GM19463 (cell line): ENCODE data around the gene RRAS2.
"Not testable (repeated sequence)": the region's sequence is repeated elsewhere in the genome, so short reads cannot be mapped to it uniquely, and the experiment has no call there.

Experiments
- ATAC-seq: cut with Tn5 transposase; IDR thresholded peaks from one replicate; pipeline ENCODE4 v1.9.1; 2021; ENCODE audit warnings: mild to moderate bottlenecking, moderate library complexity; ENCODE audit not compliant: unreplicated experiment

The RRAS2 gene

GRCh38 chr11:14259878-14260277, 99.1 kb downstream of the RRAS2 start:
- ATAC-seq, result no peak

- ATAC-seq, result no peak
These were observed 99.7 kb downstream of the RRAS2 start for GRCh38 chr11:14259186-14259784.

GRCh38 chr11:14258221-14258935, 100.6 kb downstream of the RRAS2 start:
- no peak for ATAC-seq

GRCh38 chr11:14255238-14255534, 103.8 kb downstream of the RRAS2 start:
- ATAC-seq, result no peak

- no peak for ATAC-seq
These were observed 104.3 kb downstream of the RRAS2 start for GRCh38 chr11:14254533-14255237.

- ATAC-seq, result no peak
These were observed 105.1 kb downstream of the RRAS2 start for GRCh38 chr11:14253840-14254239.

- ATAC-seq, result no peak
These were observed 105.6 kb downstream of the RRAS2 start for GRCh38 chr11:14253421-14253820.

- ATAC-seq, result not testable (repeated sequence)
These were observed 106.5 kb downstream of the RRAS2 start for GRCh38 chr11:14252501-14252900.

GRCh38 chr11:14251754-14252153, 107.2 kb downstream of the RRAS2 start:
- no peak for ATAC-seq

- peak; percentile 39 for ATAC-seq
These were observed 109.6 kb downstream of the RRAS2 start for GRCh38 chr11:14249121-14249963.

GRCh38 chr11:14248580-14248981, 110.4 kb downstream of the RRAS2 start:
- ATAC-seq, result no peak

- ATAC-seq, result no peak
These were observed 113.5 kb downstream of the RRAS2 start for GRCh38 chr11:14245444-14245843.

- ATAC-seq, result no peak
These were observed 114.1 kb downstream of the RRAS2 start for GRCh38 chr11:14244926-14245325.

GRCh38 chr11:14242733-14243132, 116.2 kb downstream of the RRAS2 start:
- no peak for ATAC-seq

GRCh38 chr11:14242187-14242586, 116.8 kb downstream of the RRAS2 start:
- no peak for ATAC-seq

GRCh38 chr11:14240951-14241350, 118.0 kb downstream of the RRAS2 start:
- ATAC-seq, result no peak

- no peak for ATAC-seq
These were observed 118.8 kb downstream of the RRAS2 start for GRCh38 chr11:14240221-14240620.

GRCh38 chr11:14237444-14237961, 121.5 kb downstream of the RRAS2 start:
- ATAC-seq, result peak; percentile 97

GRCh38 chr11:14235701-14236100, 123.3 kb downstream of the RRAS2 start:
- ATAC-seq, result no peak

- no peak for ATAC-seq
These were observed 124.5 kb downstream of the RRAS2 start for GRCh38 chr11:14234446-14234845.

- no peak for ATAC-seq
These were observed 126.3 kb downstream of the RRAS2 start for GRCh38 chr11:14232652-14233051.
